GM08714 (cell line): ENCODE results near the gene F2RL1.
"Not testable (repeated sequence)": the region's sequence is repeated elsewhere in the genome, so short reads cannot be mapped to it uniquely, and the experiment has no call there.

Source experiments
- H3K4me3 ChIP-seq: fragments of 200-500 bp; sonication (Bioruptor generic); 2 replicates; pipeline ENCODE4 v1.5.1; 2014; ENCODE audit warnings: mild to moderate bottlenecking, low read length, inconsistent platforms
- ZNF274 ChIP-seq: IDR thresholded peaks from 2 replicates; pipeline ENCODE4 v1.6.1; 2012; ENCODE audit warnings: mild to moderate bottlenecking, low read depth, low read length

Gene F2RL1

GRCh38 chr5:76851728-76852369 lies 33.0 kb downstream of the F2RL1 start:
- H3K4me3 ChIP-seq = no peak overlapping the region
- TF ChIP-seq ZNF274 = no peak

- no peak for TF ChIP-seq ZNF274
- no peak overlapping the region for H3K4me3 ChIP-seq
Measured at GRCh38 chr5:76852772-76853171, 33.9 kb downstream of the F2RL1 start.

- H3K4me3 ChIP-seq = not testable (repeated sequence)
Measured at GRCh38 chr5:76853741-76854140, 34.9 kb downstream of the F2RL1 start.

DNA sequence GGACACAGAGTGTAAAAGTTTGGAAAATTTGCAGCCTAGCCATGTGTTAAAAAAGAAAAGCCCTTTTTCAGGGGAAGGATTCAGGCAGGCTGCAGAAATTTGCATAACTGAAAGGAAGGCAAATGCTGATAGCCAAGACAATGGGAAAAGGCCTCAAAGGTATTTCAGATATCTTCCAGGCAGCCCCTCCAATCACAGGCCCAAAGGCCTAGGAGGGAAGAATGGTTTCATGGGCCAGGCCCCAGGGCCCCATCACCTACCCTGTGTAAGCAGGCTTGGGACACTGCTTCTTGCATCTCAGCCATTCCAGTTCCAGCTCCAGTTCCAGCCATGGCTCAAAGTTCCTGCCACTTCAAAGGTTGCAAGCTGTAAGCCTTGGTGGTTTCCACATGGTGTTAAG lies 35.8 kb downstream of the F2RL1 start:
- no peak for TF ChIP-seq ZNF274
- no peak overlapping the region for H3K4me3 ChIP-seq

GRCh38 chr5:76855501-76855900 lies 36.7 kb downstream of the F2RL1 start:
- H3K4me3 ChIP-seq = not testable (repeated sequence)

DNA sequence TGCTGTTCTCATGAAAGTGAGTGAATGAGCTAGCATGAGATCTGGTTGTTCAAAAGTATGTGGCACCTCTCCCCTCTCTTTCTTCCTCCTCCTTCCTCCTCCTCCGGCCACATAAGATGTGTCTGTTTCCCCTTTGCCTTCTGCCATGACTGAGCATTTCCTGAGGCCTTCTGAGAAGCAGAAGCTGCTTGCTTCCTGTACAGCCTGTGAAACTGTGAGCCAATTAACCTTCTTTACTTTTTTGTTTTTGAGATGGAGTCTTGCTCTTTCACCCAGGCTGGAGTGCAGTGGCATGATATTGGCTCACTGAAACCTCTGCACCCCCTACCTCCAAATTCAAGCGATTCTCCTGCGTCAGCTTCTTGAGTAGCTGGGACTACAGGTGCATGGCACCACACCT lies 37.1 kb downstream of the F2RL1 start:
- H3K4me3 ChIP-seq = no peak overlapping the region
- TF ChIP-seq ZNF274 = no peak

DNA sequence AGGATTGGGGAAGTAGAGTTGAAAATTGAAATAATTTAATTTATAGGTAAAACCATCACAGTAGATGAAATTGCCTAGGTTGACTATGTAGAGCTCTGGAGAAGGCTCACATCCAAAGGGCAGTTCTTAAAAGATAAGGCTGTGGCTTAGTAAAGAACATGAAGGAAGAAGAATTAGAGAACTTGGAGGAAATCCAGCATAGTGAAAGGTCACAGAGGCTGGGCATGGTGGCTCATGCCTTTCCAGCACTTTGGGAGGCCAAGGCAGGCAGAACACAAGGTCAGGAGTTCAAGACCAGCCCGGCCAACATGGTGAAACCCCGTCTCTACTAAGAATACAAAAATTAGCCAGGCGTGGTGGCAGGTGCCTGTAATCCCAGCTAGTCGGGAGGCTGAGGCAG lies 38.0 kb downstream of the F2RL1 start:
- not testable (repeated sequence) for H3K4me3 ChIP-seq

DNA sequence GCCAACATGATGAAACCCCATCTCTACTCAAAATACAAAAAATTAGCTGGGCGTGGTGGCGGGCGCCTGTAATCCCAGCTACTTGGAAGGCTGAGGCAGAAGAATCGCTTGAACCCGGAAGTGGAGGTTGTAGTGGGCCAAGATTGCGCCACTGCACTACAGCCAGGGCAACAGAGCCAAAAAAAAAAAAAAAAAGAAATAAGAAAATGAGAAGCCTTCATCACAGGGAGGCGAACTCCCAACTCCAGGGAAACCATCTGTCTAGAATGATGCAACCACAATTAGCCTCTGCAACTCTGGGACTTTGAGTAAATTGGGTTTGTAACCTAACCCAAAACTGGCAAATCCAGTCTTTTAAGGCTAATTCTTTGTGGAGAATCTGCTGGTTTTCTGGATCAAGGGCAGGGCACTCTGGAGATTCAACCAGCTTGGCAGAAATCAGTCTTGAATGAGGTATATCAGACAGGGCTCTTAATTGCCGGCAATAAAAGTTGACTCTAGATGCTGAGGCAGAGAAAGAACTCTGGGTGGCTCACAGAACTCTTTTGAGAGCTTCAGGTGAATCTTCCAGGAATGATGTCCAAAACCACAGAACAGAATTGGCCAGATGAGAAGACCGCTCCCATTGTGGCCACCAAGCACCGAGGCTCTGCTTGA lies 40.9 kb downstream of the F2RL1 start:
- no peak for TF ChIP-seq ZNF274
- no peak overlapping the region for H3K4me3 ChIP-seq

- H3K4me3 ChIP-seq = no peak overlapping the region
- no peak for TF ChIP-seq ZNF274
Measured at GRCh38 chr5:76861612-76862011, 42.8 kb downstream of the F2RL1 start.

DNA sequence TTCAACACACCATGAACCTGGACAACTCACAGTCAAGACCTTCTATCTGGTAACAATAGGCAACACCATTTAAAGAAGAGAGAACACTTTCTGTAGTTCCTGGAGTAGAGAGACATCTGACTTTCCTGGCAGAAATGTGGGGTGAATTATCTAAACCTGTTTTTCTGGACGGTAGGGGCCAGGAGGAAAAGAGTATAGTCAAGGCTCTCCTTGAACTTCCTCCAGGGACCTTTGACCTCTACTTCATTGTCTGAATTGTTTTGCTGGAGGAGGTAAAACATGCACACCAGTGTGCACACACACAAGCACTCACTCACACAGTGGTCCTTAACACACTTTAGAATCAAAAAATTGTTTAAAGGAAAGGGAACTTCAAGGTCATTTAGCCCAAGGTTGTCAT lies 44.2 kb downstream of the F2RL1 start:
- H3K4me3 ChIP-seq = no peak overlapping the region
- TF ChIP-seq ZNF274 = no peak

- H3K4me3 ChIP-seq = no peak overlapping the region
Measured at GRCh38 chr5:76866503-76866902, 47.7 kb downstream of the F2RL1 start.

DNA sequence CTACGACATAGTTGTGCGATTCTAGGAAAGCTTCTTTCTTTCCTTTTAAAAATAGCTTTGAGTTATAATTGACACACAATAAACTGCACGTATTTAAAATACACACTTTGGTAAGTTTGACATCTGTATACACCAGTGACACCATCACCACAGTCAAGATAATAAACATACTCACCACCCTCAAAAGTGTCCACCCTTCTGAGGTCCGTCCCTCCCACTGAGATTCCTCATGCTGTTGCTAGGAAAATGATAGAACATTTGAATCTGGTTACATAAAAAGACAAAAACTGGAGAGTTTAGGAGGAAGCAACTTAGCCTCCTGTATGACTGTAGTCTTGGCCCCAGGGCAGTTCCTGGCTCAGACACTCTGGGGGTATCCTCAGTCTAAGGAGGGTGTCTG lies 48.2 kb downstream of the F2RL1 start:
- H3K4me3 ChIP-seq = no peak overlapping the region
- TF ChIP-seq ZNF274 = no peak

More at GRCh38 chr5:76866503-76866902, 47.7 kb downstream of the F2RL1 start:
- no peak for TF ChIP-seq ZNF274

DNA sequence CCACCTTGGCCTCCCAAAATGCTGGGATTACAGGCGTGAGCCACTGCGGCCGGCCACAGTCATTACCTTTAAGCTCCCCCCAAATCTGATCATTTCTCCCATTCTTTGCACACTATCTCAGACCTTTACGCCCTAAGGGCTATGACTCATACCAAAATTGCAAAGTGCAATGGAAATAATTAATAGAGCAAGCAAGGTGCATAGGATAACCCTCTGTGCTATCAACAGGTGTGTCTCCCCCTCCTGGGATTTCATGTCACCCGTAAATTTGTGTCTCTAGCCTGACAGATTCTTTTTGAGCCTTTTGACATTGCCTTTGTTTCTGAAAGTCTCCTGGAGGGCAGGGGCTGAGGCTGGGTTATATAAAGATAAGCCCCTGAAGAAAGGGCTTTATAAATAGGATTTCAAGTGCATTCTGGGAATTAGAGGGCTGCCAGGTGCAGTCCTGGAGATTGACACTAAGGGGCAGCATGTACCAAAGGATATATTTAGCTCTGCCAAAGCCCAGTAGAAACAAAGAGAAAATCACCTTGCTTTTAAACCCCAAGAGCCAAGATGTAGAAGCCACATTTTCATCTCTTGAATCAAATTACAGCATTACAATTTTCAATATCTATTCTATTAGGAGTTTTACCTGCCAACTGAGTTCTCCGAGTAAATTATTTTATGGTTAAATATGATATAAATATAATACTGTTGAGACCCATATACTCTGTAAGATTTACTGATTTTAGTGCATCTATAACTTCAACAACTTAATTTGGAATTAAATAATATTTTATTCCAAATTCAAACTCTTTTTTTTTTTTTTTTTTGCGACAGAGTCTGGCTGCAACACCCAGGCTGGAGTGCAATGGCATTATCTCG lies 49.2 kb downstream of the F2RL1 start:
- no peak overlapping the region for H3K4me3 ChIP-seq
- TF ChIP-seq ZNF274 = no peak

GRCh38 chr5:76870046-76870445 lies 51.2 kb downstream of the F2RL1 start:
- TF ChIP-seq ZNF274 = no peak
- no peak overlapping the region for H3K4me3 ChIP-seq

- no peak overlapping the region for H3K4me3 ChIP-seq
- TF ChIP-seq ZNF274 = no peak
Measured at GRCh38 chr5:76874088-76874581, 55.3 kb downstream of the F2RL1 start.
